Activated CD4-positive, alpha-beta T cell treated with anti-CD3 and anti-CD28 coated beads, Interleukin-2, amount 50 U/mL, for 16 hours (primary cell): ENCODE data around the gene SQOR.

ENCODE experiments used
- DNase-seq: peaks from one replicate; pipeline ENCODE4 v3.0.0-alpha.2; 2020

SQOR gene

DNA sequence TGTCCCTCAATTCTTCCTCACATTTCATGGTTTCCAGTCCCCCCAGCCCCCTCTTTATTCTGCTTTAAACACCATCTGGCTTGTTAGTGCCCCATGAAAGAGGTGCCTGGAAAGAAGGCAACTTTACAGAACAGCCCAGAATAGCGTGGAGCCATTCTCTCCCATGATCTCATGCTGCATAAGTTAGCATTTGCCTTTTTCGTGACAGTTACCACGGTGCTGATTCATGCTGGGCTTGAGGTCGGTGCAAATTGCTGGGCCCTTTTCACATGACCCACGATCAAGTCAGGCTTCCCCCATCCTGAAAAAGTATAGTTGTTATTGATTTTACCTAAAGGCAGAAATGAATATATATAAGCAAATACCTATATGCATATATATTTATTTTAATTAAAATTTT lies 29.6 kb downstream of the SQOR start:
- peak; percentile 24 for DNase-seq

DNA sequence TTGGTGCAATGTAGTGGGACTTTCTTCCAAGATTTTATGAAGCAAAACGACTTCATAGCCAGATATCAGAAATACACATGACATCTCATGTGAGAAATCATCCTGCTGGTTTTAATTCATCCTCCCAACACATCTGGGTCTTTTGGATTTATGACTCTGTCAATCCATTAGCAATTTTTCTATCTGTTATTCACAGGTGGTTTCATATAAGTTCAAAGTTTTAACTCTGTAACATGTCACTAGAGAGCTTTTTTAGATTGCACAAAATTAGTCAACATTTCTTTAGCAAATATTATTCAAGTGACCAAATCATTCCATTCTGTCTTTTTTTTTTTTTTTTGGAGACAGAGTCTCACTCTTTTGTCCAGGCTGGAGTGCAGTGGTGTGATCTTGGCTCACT lies 30.4 kb downstream of the SQOR start:
- DNase-seq = no peak

DNA sequence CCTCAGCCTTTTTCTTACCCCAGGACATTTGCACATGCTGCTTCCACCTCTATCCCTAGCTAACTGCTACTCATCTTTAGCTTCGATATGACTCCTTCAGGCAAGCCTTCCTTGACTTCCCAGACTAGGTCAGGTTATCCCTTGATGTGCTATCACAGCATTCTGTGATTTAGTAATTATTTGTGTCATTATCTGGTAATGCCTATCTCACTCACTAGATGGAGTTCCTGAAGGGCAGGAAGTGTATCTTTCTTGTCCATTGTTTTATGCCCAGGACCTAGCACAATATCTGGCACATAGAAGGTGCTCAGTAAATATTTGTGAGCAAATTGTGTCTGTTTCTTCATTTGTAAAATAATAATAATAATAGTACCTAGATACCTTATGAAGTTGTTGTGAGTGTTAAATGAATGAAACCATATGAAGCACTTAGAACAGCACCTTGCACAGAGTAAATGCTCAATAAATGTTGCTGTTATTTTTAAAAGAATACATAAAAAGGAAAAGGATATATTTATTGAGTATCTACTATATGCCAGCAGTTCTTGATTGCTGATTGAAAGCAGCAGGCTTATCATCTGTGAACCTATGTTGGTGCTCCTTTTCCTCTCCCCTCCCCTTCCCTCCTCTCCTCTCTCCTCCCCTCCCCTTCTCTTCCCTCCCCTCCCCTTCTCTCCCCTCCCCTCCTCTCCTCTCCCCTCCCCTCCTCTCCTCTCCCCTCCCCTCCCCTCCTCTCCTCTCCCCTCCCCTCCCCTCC lies 31.5 kb downstream of the SQOR start:
- no peak for DNase-seq

DNA sequence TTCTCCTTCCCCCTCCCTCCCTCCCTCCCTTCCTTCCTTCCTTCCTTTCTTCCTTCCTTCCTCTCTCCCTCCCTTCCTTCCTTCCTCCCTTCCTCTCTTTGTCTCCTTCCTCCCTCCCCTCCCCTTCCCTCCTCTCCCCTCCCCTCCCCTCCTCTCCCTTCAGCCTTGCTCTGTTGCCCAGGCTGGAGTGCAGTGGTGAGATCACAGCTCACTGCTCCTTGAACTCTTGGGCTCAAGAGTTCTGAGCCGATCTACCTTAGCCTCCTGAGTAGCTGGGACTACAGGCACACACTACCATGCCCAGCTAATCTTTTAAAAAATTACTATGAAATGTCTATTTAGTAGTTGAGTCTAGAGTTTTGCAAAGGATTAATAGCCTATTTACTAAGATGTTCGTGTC lies 32.2 kb downstream of the SQOR start:
- no peak for DNase-seq

DNA sequence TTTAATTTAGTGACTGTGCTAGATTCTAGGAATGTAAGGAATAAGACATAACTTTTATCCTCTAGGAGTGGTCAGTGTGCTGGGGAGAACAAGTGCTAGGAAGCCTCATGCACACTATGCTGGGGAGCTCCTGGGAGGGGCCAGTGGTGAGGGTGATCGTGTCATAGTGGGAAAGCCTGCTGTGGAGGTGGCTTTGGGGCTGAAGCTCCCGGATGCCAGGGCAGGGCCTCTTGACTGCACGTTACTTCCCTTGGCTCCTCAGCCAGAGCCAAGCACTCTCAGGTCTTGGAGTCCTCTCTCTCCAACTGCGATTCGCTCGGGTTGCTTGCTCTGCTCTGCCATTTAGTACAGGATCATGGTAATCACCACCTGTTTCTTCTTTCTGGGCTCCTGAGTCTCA lies 33.6 kb downstream of the SQOR start:
- no peak for DNase-seq

DNA sequence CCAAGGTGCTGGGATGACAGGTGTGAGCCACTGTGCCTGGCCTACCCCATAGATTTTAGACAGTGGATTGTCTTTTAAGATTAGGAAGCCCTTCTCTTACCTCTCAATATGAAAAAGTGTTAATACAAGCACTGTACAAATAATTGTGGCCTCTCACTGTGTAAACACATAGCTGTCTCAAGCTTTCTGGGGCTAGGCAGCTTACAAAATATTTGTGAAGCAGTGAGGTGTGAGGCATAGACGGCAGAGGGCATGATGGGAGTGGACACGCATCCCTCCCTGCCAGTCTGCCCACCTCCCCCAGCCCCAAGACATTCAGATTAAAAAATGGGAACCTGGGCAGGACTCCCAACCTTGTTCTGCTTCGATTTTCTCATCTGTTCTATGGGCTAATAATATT lies 34.6 kb downstream of the SQOR start:
- DNase-seq = no peak

DNA sequence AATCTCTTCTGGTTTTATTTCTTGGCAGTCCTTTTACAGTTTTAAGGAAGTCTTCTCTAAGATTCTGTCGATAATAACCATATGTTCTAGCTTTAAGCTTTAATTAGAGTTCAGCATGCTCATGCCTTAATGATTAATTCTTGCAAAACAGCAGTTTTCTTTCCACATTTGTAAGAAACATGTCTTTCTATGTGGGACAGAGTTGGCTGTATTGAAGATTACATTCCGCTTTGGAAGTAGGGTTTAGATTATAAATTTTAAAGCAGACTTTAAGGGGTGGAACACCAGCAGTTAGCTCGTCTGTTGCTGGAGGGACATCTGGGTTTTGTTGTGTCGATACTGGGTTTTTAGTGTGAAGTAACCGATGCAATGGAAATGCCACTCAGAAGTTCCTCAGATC lies 35.3 kb downstream of the SQOR start:
- no peak for DNase-seq

DNA sequence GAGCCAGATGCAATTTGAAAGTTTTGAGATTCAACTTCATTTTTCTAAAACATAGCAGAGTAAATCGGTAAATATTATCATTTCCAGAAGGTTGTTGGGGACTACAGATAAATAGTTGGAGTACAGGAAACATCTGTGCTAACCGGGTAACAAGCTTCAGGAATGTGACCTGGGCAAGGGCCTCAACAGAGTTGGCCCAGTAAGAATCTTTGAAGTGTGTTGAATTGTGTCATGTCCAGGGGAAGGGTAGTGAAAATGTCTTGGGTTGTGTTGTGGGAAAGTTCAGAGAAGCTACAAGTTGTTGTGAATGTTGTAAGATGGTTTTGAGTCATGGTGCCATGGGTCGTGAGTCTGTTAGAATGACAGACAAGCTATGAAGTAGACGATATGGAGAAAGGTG lies 35.7 kb downstream of the SQOR start:
- DNase-seq = no peak

DNA sequence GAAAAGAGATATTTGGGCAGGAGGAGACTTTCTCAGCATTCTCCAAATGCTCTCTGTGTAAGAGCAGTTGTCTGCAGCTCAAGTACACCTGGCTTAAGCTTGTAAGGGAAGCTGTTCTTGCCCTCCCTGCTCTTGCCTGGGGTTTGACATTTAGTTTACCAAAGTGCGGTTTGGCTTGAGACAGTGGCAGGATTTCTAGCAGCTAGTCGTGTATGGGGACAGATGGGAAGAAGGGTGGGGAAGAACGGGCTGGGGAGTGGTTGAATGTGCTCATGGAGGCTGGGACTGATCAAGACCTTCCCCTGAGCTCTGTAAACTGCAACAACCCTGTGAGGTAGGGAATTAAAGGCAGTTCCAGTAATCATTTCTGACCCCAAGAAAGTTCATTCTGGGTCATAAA lies 39.8 kb downstream of the SQOR start:
- DNase-seq = no peak

DNA sequence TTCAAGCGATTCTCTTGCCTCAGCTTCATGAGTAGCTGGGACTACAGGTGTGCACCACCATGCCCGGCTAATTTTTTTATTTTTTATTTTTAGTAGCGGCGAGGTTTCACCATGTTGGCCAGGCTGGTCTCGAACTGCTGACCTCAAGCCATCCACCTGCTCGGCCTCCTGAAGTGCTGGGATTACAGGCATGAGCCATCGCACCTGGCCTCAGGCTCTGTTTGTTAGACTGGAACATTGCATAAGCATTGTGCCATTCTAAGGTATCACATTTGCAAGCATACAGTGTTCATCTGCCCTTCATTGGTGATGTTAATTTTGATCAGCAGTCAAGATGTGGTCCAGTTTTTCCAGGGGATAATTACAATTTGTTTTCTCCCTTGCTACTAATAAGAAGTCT lies 43.0 kb downstream of the SQOR start:
- DNase-seq = no peak

DNA sequence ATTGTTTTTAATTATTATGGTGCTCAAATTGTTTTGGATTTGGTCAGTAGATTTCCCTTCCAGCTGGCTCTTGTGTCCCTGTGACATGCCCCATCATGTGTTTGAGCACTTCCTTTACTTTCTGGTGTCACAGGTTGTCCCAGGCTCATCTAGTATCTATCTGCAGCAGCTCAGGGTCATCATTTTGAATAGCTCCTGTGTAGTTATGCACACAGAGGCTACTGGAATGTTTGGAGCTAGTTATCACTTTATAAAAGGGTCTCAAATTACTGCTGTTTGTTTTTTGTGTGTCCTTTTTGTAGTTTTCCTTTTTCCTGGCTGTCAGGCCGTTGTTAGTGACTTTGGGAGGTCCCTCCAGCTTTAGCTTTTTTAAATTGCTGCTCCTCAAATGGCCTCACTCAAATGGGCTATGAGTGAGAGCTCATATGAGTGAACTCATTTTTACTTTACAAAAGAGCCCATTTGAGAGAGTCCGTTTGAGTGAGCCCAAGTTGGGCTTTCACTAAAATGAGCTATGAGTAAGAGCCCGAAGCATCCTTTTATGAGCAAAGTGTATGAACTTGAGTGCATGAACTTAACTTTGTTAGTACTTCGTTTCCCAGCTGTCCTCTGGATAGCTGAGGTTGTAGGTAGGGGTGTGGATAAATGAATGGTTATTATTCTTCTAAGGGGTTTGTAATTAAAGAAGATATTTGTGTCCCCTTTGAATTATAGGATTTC lies 43.8 kb downstream of the SQOR start:
- DNase-seq = no peak

DNA sequence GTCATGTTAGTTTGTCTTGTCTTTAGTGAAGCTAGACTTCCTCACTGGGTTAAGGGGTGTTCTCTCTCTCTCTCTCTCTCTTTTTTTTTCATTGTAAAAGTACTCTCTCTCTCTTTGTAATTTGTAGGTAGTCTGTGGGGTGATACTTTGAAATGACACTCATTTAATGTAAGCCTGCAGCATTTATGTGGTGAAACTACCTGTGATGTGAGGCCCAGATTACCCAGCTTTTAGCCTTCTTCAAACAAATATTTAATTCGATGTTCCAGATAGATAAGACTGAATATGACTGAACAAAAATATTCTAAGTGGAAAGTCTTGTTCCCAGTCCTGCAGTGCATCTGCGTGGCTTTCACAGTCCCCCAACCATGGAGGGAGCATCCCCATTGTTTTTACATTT lies 49.7 kb downstream of the SQOR start:
- no peak for DNase-seq

DNA sequence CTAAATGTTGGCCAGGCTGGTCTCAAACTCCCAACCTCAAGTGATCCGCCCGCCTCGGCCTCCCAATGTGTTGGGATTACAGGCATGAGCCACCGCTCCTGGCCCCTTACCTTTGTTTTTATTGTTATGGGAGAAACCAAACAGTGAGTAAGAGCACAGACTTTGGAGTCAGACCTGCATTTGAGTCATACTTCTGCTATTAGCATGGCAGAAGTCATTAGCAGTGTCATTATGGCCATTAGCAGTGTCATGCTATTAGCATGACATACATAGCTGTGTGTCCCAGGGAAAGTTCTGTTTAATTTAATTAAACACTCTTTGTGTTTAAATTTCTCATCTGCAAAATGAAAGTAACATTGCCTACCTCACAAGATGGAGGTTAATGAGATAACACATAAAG lies 54.8 kb downstream of the SQOR start:
- no peak for DNase-seq

DNA sequence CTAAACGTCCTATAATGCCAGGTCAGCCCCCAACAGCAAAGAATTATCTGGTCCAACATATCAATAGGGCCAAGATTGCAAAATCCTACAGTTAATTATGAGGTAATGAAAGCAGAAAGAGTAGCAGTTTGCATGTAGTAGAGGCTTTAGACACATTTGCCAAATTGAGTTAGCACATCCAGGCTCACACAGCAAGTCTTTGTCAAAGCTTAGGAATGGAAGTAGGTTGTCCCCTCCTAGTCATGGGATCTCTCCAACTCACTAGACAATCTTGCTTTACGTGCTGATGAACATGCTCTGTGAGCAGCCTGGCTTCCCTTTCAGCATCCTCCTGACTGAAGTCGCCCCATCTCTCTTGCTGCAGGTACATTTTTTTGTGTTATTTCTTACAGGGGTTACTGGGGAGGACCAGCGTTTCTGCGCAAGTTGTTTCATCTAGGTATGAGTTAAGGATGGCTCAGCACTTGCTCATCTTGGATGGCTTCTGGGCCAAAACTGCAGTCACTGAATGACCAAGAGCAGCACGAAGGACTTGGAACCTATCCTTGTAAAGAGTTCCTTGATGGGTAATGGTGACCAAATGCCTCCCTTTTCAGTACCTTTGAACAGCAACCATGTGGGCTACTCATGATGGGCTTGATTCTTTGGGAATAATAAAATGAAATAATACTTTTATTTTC lies 55.9 kb downstream of the SQOR start:
- no peak for DNase-seq

DNA sequence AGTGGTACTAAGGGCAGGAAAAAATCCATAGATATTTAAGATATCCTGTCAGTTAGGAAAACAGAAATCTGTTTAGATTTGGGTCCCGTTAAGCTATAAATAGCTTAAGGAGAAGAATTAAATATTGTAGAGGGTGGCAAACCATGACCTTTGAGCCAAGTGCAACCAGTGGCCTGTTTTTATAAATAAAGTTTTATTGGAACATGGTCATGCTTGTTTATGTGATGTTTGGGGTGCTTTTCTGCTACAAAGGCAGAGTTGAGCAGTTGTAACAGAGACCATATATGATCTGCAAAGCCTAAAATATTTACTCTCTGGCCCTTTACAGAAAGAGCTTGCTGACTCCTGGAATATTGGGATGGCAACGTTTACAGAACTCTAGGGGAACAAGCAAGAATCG lies 66.3 kb downstream of the SQOR start:
- no peak for DNase-seq

DNA sequence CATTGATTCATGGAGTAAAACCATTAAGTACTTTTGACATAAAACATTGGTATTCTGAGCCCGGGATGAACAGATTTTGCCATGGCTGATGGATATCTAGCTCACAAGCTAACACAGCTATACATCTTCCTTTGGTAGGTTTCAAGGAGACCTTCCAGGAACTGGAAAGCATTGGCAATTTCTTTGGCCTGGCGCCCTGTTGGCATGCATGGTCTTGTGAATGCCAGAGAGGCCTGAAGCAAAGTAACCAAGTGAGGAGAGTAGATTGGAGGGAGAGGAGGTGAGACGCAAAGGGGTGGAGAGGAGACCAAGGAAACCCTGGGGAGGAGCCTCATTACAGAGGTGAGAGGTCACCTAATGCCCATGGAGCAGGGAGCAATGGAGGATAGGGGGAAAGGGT lies 67.2 kb downstream of the SQOR start:
- DNase-seq = no peak

DNA sequence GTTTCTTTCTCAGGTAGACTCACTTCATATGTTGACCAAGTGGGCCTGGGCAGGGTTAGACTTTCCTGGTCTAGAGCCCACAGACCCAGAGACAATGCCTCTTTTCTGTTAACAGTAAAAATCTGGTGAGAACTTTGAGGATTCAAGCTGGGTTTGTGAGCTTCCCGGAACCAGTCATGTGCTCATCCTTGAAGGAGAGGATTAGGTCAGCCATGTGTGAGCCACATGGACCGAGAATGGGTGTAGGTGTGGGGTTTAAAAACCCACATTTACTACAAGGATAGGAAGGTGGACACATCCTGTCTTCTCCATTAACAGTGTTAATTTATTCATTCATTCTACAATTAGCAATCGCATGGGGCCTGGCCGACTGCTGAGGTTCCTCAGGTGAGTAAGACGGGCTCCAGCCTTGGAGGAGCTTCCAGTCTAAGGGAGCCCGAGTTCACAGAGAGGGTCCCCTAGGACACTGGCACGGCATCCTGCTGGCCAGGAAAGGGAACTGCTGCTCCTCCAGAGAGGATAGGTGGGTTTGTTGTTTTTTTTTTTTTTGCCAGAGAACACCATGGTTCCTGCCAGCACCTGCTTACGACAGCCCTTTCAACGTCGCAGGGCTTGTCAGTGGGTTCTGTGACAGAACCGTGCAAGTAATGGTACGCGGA lies 69.0 kb downstream of the SQOR start:
- no peak for DNase-seq

DNA sequence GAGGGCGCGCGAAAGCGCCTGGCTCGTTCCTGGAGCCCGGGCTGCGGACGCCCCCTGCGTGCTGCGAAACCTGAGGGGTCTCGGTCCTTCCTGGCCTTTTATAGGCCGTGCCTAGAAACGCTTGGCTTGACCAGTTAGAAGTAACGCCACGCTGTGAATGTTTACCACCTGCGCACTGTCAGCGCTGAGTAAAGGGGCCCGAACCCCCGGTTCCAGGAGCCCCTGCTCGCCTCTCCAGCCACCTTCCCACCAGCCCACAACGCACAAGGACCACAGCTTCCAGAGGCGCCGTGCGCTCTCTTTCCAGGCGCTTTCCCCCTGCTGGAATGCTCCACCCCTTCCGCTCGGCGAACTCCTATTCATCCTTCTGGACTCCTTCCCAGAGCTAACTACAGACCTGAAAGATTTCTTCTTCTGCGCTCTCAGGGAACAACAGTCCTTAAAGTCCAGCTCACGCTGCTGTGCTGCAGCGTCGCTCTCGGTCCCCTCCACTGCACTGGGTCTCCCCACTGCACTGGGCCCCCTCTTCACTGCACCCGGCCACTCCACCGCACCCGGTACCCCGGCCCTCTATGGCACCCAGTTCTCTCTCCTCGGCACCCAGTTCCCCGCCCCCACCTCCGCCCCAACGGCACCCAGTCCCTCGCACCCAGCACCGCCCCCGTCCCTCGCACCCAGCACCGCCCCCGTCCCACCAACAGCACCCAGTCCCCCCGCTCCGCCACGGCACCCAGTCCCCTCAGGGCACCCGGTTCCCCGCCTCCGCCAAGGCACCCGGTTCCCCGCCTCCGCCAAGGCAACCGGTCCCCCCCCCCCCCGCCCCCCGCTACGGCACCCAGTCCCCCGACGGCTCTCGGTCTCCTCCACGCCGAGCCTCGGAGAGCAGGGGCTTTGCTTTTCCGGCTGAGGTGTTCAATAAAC lies 69.8 kb downstream of the SQOR start:
- DNase-seq = no peak

DNA sequence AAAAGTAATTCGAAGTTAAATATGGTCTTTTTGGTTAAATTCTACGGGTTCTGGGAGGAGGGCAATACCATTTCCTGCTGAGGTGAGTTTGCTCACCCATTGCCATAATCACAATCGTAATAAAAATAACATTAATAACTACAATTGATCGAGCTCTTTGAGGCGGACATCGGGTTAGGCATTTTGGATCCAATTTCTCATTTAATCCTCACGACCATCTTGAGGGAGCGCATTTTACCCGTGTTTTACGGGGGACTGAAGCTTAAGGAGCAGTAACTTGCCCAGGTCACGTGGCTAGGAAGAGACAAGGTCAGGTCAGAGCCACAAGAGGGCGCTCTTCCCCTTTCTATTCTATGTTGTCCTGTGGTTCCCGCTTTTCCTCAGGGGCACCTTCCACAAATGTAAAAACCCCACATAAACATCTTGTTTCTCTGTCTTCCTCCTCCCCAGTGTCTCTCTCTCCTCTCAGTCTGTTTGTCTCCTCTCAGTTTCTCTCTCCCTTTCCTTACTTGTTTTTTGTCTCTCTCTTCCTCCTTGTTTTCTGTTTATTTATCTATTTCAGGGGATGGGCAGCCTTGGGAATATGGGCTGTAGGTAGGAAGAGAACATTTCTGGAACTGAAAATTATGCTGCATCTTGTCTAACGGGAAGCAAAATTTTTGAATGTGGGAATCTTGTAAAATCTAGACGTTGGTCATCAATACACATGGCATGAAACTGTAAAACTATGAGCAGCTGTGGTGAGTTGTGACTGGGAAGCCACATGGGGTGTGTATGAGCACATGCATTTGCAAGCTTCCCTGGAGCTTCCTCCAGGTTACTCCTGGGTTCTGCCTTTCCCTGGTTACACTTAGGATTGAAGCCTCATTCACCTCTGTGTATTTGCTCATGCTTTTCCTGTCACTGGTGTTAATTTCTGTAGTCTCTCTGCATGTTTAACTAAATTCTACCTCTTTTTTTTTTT lies 71.0 kb downstream of the SQOR start:
- DNase-seq = peak; percentile 81

DNA sequence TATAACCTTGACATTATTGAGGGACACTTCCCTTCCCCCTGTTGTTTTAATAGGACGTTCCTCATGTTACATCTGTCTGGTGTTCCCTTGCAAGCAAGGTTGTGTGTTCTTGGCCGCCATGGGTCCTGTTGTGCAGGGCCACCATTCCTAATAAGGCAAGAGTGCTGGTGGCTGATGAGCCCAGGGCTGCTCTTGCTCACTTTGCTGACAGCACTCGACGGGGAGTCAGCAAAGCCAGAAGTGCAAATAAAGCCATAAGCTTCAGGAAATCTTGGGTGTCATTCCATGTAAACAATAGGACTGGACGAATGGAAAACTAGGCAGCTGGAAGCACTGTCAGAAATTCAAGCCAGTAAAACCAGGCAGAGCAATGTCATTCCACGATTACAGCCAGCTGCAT lies 75.8 kb downstream of the SQOR start:
- no peak for DNase-seq
